HCT116 (cell line): Measurements from ENCODE around the gene TMEM258. TPM values are rescaled to one million over a fixed set of nuclear protein-coding genes. Genes with fewer than 3 reads are reported as not detected.

ENCODE experiments used
- ATAC-seq: fragments of 200-7000 bp; cut with Tn5 transposase; 2 replicates; pipeline ENCODE4 v1.9.1; 2020; ENCODE audit warnings: mild to moderate bottlenecking, moderate library complexity
- BruUV-seq: library from RNA; stranded (reverse); fragments of 400-500 nt; replicated peaks from 2 replicates; lab custom pipeline; 2021; lab: Mats Ljungman, UMichigan
- CTCF ChIA-PET: fragments of 300-600 bp; sonication (Branson Sonifier 250); formaldehyde crosslinking; loops from one replicate; lab custom pipeline; 2021; ENCODE audit warnings: antibody characterized with exemption; lab: Charles Lee
- POLR2A ChIA-PET: fragments of 300-600, 350-600 bp; sonication (Branson Sonifier 250); formaldehyde crosslinking; loops from one replicate; lab custom pipeline; 2021; ENCODE audit warnings: antibody characterized with exemption; lab: Charles Lee
- RAD21 ChIA-PET, 2 experiments: fragments of 300-600 bp; sonication (Branson Sonifier 250); formaldehyde crosslinking; loops; one replicate each; lab custom pipeline; 2023; ENCODE audit warnings: low total read pairs in 2 of 2; ENCODE audit not compliant: uncharacterized antibody in 2 of 2, unreplicated experiment in 2 of 2, low non-redundant PET in 1 of 2; lab: Charles Lee
- DNase-seq: peaks from one replicate; pipeline ENCODE4 v3.0.0-alpha.2; 2010; ENCODE audit warnings: low read depth, low spot score
- H2AFZ ChIP-seq: fragments of 200-600 bp; shearing (Covaris generic), sonication (generic); 2 replicates; pipeline ENCODE4 v1.6.1; 2017; ENCODE audit warnings: low read depth, mixed run types, mixed read lengths, antibody characterized with exemption, low read length; ENCODE audit not compliant: poor library complexity, severe bottlenecking
- H3K27ac ChIP-seq: 2 replicates; pipeline ENCODE4 v1.5.1; 2012; ENCODE audit warnings: low read depth, low read length
- H3K27me3 ChIP-seq: fragments of 200-600 bp; sonication (generic); 2 replicates; pipeline ENCODE4 v1.6.1; 2016; ENCODE audit warnings: mixed run types, low read length, mixed read lengths; ENCODE audit not compliant: insufficient read depth
- H3K36me3 ChIP-seq, 2 experiments: fragments of 200-500 bp in 1 of 2; fragments of 200-600 bp in 1 of 2; sonication (Bioruptor generic) in 1 of 2; sonication (generic) in 1 of 2; 2 replicates each; pipeline versions ENCODE4 v1.5.1 to v1.6.1; 2014 to 2016; ENCODE audit warnings: low read length in 2 of 2, inconsistent platforms in 1 of 2, mixed read lengths in 1 of 2, mixed run types in 1 of 2; ENCODE audit not compliant: insufficient read depth in 2 of 2, control insufficient read depth in 1 of 2
- H3K4me1 ChIP-seq, 2 experiments: fragments of 200-600 bp in 1 of 2; sonication (generic) in 1 of 2; 2 replicates each; pipeline versions ENCODE4 v1.5.1 to v1.6.1; 2012 to 2017; ENCODE audit warnings: low read length in 2 of 2, inconsistent platforms in 1 of 2, mild to moderate bottlenecking in 1 of 2, mixed read lengths in 1 of 2, mixed run types in 1 of 2, moderate library complexity in 1 of 2; ENCODE audit not compliant: insufficient read depth in 2 of 2, control insufficient read depth in 1 of 2
- H3K4me2 ChIP-seq: fragments of 200-600 bp; sonication (generic); 2 replicates; pipeline ENCODE4 v1.6.1; 2017; ENCODE audit warnings: mixed run types, low read length, mixed read lengths
- H3K4me3 ChIP-seq, 2 experiments: fragments of 200-600 bp in 1 of 2; sonication (generic) in 1 of 2; replicated peaks in 1 of 2; 2 replicates each; pipeline ENCODE4 v1.5.1; 2011 to 2016; ENCODE audit warnings: low read length in 2 of 2, control low read depth in 1 of 2, low read depth in 1 of 2, mild to moderate bottlenecking in 1 of 2, mixed read lengths in 1 of 2, mixed run types in 1 of 2
- H3K79me2 ChIP-seq: fragments of 200-600 bp; sonication (generic); 2 replicates; pipeline ENCODE4 v1.6.1; 2017; ENCODE audit warnings: mild to moderate bottlenecking, mixed run types, low read length, moderate library complexity, mixed read lengths; ENCODE audit not compliant: insufficient read depth
- H3K9ac ChIP-seq: fragments of 200-600 bp; sonication (generic); 2 replicates; pipeline ENCODE4 v1.6.1; 2016; ENCODE audit warnings: low read length, mixed read lengths
- H3K9me2 ChIP-seq: fragments of 200-600 bp; sonication (generic), shearing (Covaris generic); 2 replicates; pipeline ENCODE4 v1.6.1; 2017; ENCODE audit warnings: mixed run types, mild to moderate bottlenecking, moderate library complexity; ENCODE audit not compliant: insufficient read depth
- H3K9me3 ChIP-seq, 2 experiments: fragments of 200-500 bp in 1 of 2; fragments of 200-600 bp in 1 of 2; sonication (Bioruptor generic) in 1 of 2; sonication (generic) in 1 of 2; 2 replicates each; pipeline ENCODE4 v1.6.1; 2014 to 2017; ENCODE audit warnings: low read length in 2 of 2, mixed read lengths in 2 of 2, inconsistent platforms in 1 of 2, low read depth in 1 of 2, mild to moderate bottlenecking in 1 of 2, mixed run types in 1 of 2, moderate library complexity in 1 of 2; ENCODE audit not compliant: control insufficient read depth in 1 of 2, insufficient read depth in 1 of 2
- H4K20me1 ChIP-seq: fragments of 200-600 bp; sonication (generic), shearing (Covaris generic); 2 replicates; pipeline ENCODE4 v1.6.1; 2017; ENCODE audit warnings: mixed run types, mild to moderate bottlenecking, moderate library complexity; ENCODE audit not compliant: insufficient read depth
- ATF3 ChIP-seq: IDR thresholded peaks from 2 replicates; pipeline ENCODE4 v1.6.1; 2012
- ELF1 ChIP-seq: IDR thresholded peaks from 2 replicates; pipeline ENCODE4 v1.6.1; 2012; ENCODE audit warnings: low read depth, borderline replicate concordance
- FOSL1 ChIP-seq: IDR thresholded peaks from 2 replicates; pipeline ENCODE4 v1.6.1; 2012; ENCODE audit warnings: low read depth
- JUND ChIP-seq: IDR thresholded peaks from 2 replicates; pipeline ENCODE4 v1.6.1; 2012
- MAX ChIP-seq: IDR thresholded peaks from 2 replicates; pipeline ENCODE4 v1.6.1; 2012
- POLR2AphosphoS5 ChIP-seq: IDR thresholded peaks from 2 replicates; pipeline ENCODE4 v1.6.1; 2011; ENCODE audit warnings: mild to moderate bottlenecking, low read depth, low read length, moderate library complexity
- RAD21 ChIP-seq: IDR thresholded peaks from 2 replicates; pipeline ENCODE4 v1.6.1; 2012; ENCODE audit warnings: low read depth, mild to moderate bottlenecking
- SIN3A ChIP-seq: IDR thresholded peaks from 2 replicates; pipeline ENCODE4 v1.6.1; 2012; ENCODE audit warnings: low read depth
- TCF7L2 ChIP-seq: IDR thresholded peaks from 2 replicates; pipeline ENCODE4 v1.7.0; 2011; ENCODE audit warnings: borderline replicate concordance, inconsistent platforms; ENCODE audit not compliant: insufficient read depth, insufficient read length; ENCODE audit errors: extremely low read depth
- YY1 ChIP-seq: IDR thresholded peaks from 2 replicates; pipeline ENCODE4 v1.6.1; 2011; ENCODE audit warnings: low read length, low read depth, moderate library complexity, mild to moderate bottlenecking; ENCODE audit not compliant: insufficient replicate concordance; ENCODE audit errors: extremely low read depth
- ZBTB33 ChIP-seq: IDR thresholded peaks from 2 replicates; pipeline ENCODE4 v1.6.1; 2011; ENCODE audit warnings: mild to moderate bottlenecking, low read length, moderate library complexity; ENCODE audit not compliant: insufficient replicate concordance; ENCODE audit errors: extremely low read depth
- intact Hi-C: fragments of 100-400 bp; cut with micrococcal nuclease; formaldehyde crosslinking; loops from 2 replicates; pipeline ENCODE4 v1.10.0; 2022
- total RNA-seq: library from RNA; stranded (reverse); gene quantifications from one replicate; pipeline ENCODE4 v1.2.1, GENCODE V29; 2021; ENCODE audit not compliant: unreplicated experiment
- TF ChIP-seq, protein P1 (sequence below): IDR thresholded peaks from 2 replicates; pipeline ENCODE4 v1.6.1; 2012; ENCODE audit warnings: low read depth

Gene TMEM258
- total RNA-seq, 1 experiment from 2014 or later: 160 TPM

- no peak overlapping the region for H3K4me2 ChIP-seq
- no peak overlapping the region for H3K27ac ChIP-seq
- H3K4me1 ChIP-seq: no peaks in the 10 kb centered on the region
- H3K9me2 ChIP-seq: no peaks in the 10 kb centered on the region
- intact Hi-C loops: no loop called here
- H2AFZ ChIP-seq: no peak overlapping the region
- H3K4me3 ChIP-seq: no peak overlapping the region
- ATAC-seq: no peak
- peaks cover 7 to 25% of the 10 kb centered on the region in 2 experiments; a peak in 3 of 4 replicates for H3K36me3 ChIP-seq
- ChIA-PET RAD21 (no interaction called here), POLR2A (interaction anchor here (2.0 kb wide), 1 partner anchor 11 kb away, joined by 6 read pairs; the partner anchor contains the start of genes FEN1 and TMEM258), CTCF (no interaction called here)
- H4K20me1 ChIP-seq: no peaks in the 10 kb centered on the region
- H3K9me3 ChIP-seq: no peaks in the 10 kb centered on the region
- H3K27me3 ChIP-seq: no peaks in the 10 kb centered on the region
- H3K9ac ChIP-seq: no peak overlapping the region
- H3K79me2 ChIP-seq: no peaks in the 10 kb centered on the region
- no peak for DNase-seq
- BruUV-seq: no TSS peak
- TF ChIP-seq JUND (no peak), RAD21 (no peak), ATF3 (no peak), SIN3A (no peak), FOSL1 (no peak), MAX (no peak), POLR2AphosphoS5 (no peak)
Measured at GRCh38 chr11:61781585-61781984, 10.8 kb downstream of the TMEM258 start.

DNA sequence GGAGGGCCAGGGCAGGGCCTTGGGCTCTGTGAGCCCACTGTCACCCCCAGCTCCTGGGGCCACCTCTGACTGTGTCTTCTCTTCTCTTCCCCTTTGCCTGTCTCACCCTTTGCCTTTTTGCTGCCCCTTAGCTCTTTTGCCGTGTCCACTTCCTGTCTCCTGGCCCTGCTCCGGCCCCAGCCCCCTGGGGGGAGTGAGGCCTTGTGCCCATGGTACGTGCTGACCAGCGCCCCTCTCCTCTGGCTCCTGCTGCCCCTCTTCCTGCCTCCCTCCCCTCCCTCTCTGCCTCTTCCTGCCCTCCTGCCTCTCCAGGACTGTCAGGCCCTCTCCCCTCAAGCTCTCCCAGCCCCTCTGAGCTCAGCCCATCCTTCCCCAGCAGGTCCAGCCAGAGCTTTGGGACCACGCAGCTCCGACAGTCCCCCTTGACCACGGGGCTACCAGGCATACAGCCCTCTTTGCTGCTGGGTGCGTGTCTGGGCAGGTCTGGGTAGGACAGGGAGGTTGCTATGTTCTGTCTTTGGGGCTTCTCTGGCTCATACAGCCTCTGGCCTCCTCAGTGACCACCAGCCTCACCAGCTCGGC is 11.7 kb downstream of the TMEM258 start:
- POLR2A ChIA-PET: interaction anchor here (2.0 kb wide), 1 partner anchor 12 kb away, joined by 6 read pairs; the partner anchor contains the start of genes FEN1 and TMEM258
- no TSS peak for BruUV-seq
- Histone ChIP-seq H3K9ac (no peak overlapping the region), H3K4me3 (no peak overlapping the region), H4K20me1 (no peaks in the 10 kb centered on the region), H2AFZ (no peak overlapping the region), H3K9me2 (no peaks in the 10 kb centered on the region), H3K79me2 (no peaks in the 10 kb centered on the region), H3K4me2 (no peak overlapping the region), H3K27me3 (no peaks in the 10 kb centered on the region), H3K36me3 (peaks cover 7 to 25% of the 10 kb centered on the region in 2 experiments; a peak in 3 of 4 replicates), H3K27ac (no peak overlapping the region), H3K4me1 (no peaks in the 10 kb centered on the region), H3K9me3 (no peaks in the 10 kb centered on the region)
- no peak for ATAC-seq
- intact Hi-C loops: no loop called here
- CTCF ChIA-PET: interaction anchor here (0.9 to 1.4 kb wide), 2 partner anchors 11 to 31 kb away, joined by 3 read pairs; no protein-coding TSS in a partner anchor
- RAD21 ChIA-PET: no interaction called here
- TF ChIP-seq ELF1: no peak
- TF ChIP-seq ZBTB33: no peak
- TF ChIP-seq RAD21: no peak
- no peak for TF ChIP-seq POLR2AphosphoS5
- no peak for TF ChIP-seq JUND
- TF ChIP-seq SIN3A: no peak
- no peak for TF ChIP-seq YY1
- TF ChIP-seq TCF7L2: no peak
- TF ChIP-seq, protein P1, sequence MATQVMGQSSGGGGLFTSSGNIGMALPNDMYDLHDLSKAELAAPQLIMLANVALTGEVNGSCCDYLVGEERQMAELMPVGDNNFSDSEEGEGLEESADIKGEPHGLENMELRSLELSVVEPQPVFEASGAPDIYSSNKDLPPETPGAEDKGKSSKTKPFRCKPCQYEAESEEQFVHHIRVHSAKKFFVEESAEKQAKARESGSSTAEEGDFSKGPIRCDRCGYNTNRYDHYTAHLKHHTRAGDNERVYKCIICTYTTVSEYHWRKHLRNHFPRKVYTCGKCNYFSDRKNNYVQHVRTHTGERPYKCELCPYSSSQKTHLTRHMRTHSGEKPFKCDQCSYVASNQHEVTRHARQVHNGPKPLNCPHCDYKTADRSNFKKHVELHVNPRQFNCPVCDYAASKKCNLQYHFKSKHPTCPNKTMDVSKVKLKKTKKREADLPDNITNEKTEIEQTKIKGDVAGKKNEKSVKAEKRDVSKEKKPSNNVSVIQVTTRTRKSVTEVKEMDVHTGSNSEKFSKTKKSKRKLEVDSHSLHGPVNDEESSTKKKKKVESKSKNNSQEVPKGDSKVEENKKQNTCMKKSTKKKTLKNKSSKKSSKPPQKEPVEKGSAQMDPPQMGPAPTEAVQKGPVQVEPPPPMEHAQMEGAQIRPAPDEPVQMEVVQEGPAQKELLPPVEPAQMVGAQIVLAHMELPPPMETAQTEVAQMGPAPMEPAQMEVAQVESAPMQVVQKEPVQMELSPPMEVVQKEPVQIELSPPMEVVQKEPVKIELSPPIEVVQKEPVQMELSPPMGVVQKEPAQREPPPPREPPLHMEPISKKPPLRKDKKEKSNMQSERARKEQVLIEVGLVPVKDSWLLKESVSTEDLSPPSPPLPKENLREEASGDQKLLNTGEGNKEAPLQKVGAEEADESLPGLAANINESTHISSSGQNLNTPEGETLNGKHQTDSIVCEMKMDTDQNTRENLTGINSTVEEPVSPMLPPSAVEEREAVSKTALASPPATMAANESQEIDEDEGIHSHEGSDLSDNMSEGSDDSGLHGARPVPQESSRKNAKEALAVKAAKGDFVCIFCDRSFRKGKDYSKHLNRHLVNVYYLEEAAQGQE: no peak
- no peak for DNase-seq
